Measurements from ENCODE around the gene C20orf144.

DNA sequence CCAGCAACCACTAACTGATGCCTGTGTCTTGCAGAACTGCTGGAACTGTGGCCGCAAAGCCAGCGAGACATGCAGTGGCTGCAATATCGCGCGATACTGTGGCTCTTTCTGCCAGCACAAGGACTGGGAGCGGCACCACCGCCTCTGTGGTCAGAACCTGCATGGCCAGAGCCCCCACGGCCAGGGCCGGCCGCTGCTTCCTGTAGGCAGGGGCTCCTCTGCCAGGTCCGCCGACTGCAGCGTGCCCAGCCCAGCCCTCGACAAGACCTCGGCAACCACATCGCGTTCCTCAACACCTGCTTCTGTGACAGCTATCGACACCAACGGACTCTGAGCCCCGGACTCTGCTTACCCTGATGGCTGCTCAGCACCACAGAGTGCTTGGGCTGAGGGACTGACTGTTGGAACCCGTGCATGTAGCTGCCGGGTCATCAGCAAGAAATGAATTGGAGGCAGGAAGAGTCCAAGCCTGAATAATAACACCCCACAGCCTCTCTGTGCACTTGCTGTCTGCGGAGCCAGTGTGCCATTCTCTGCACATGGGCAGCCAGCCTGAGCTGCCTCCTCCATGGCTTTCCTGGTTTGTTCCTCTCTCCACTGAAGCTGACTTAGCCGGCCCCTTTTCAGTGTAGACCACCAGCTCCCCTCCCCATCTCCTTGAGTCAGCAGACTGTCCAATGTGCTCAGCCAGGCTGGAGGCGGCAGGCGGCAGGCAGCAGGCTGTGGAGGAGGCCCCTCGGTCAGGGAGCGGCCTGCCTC is 17.6 kb upstream of the C20orf144 start:
- TF ChIP-seq, protein P1, sequence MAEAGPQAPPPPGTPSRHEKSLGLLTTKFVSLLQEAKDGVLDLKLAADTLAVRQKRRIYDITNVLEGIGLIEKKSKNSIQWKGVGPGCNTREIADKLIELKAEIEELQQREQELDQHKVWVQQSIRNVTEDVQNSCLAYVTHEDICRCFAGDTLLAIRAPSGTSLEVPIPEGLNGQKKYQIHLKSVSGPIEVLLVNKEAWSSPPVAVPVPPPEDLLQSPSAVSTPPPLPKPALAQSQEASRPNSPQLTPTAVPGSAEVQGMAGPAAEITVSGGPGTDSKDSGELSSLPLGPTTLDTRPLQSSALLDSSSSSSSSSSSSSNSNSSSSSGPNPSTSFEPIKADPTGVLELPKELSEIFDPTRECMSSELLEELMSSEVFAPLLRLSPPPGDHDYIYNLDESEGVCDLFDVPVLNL (CRISPR knock-in tag; IDR thresholded peaks at IDR 0.05; ENCODE audit: low read depth): no peak
- TF ChIP-seq CHD2 (IDR thresholded peaks at IDR 0.05; ENCODE audit: low read depth, low read length) (no peak), ZBTB2 (IDR thresholded peaks at IDR 0.05) (no peak), EHMT2 (IDR thresholded peaks at IDR 0.05) (no peak), POLR2A (conservative IDR thresholded peaks at IDR 0.05) (no peak), NFIC (IDR thresholded peaks at IDR 0.05) (no peak), HNRNPUL1 (IDR thresholded peaks at IDR 0.05; ENCODE audit: low read length) (no peak), ZNF274 (IDR thresholded peaks at IDR 0.05; ENCODE audit: borderline replicate concordance, low read depth, low read length) (no peak), POLR2AphosphoS5 (IDR thresholded peaks at IDR 0.05; ENCODE audit: control insufficient read depth, insufficient read depth, low read depth, low read length) (no peak)
- TF ChIP-seq, protein P2, sequence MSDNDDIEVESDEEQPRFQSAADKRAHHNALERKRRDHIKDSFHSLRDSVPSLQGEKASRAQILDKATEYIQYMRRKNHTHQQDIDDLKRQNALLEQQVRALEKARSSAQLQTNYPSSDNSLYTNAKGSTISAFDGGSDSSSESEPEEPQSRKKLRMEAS (CRISPR knock-in tag; IDR thresholded peaks at IDR 0.05): no peak
- TF ChIP-seq, protein P3, sequence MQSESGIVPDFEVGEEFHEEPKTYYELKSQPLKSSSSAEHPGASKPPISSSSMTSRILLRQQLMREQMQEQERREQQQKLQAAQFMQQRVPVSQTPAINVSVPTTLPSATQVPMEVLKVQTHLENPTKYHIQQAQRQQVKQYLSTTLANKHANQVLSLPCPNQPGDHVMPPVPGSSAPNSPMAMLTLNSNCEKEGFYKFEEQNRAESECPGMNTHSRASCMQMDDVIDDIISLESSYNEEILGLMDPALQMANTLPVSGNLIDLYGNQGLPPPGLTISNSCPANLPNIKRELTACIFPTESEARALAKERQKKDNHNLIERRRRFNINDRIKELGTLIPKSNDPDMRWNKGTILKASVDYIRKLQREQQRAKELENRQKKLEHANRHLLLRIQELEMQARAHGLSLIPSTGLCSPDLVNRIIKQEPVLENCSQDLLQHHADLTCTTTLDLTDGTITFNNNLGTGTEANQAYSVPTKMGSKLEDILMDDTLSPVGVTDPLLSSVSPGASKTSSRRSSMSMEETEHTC (IDR thresholded peaks at IDR 0.05): no peak
- TF ChIP-seq, protein P4, sequence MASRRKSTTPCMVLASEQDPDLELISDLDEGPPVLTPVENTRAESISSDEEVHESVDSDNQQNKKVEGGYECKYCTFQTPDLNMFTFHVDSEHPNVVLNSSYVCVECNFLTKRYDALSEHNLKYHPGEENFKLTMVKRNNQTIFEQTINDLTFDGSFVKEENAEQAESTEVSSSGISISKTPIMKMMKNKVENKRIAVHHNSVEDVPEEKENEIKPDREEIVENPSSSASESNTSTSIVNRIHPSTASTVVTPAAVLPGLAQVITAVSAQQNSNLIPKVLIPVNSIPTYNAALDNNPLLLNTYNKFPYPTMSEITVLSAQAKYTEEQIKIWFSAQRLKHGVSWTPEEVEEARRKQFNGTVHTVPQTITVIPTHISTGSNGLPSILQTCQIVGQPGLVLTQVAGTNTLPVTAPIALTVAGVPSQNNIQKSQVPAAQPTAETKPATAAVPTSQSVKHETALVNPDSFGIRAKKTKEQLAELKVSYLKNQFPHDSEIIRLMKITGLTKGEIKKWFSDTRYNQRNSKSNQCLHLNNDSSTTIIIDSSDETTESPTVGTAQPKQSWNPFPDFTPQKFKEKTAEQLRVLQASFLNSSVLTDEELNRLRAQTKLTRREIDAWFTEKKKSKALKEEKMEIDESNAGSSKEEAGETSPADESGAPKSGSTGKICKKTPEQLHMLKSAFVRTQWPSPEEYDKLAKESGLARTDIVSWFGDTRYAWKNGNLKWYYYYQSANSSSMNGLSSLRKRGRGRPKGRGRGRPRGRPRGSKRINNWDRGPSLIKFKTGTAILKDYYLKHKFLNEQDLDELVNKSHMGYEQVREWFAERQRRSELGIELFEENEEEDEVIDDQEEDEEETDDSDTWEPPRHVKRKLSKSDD (conservative IDR thresholded peaks at IDR 0.05; ENCODE audit: low read length): no peak

All from K562 (cell line).